KMS-11 (cell line): ENCODE data around the gene UBQLN4.

ENCODE experiments used
- H2AFZ ChIP-seq: fragments of 200-600 bp; sonication (generic); 2 replicates; pipeline ENCODE4 v1.6.1; 2016; ENCODE audit warnings: antibody characterized with exemption, mixed run types, low read depth
- H3K27ac ChIP-seq: fragments of 200-600 bp; sonication (generic); 2 replicates; pipeline ENCODE4 v1.6.1; 2016; ENCODE audit warnings: mild to moderate bottlenecking, mixed run types
- H3K27me3 ChIP-seq: fragments of 200-600 bp; sonication (generic); 2 replicates; pipeline ENCODE4 v1.6.1; 2017; ENCODE audit warnings: mild to moderate bottlenecking, low read depth, mixed run types, moderate library complexity; ENCODE audit not compliant: insufficient read depth
- H3K36me3 ChIP-seq: fragments of 200-600 bp; sonication (generic); 2 replicates; pipeline ENCODE4 v1.6.1; 2017; ENCODE audit warnings: mild to moderate bottlenecking, mixed run types; ENCODE audit not compliant: insufficient read depth
- H3K4me1 ChIP-seq: fragments of 200-600 bp; sonication (generic); 2 replicates; pipeline ENCODE4 v1.6.1; 2016; ENCODE audit warnings: mild to moderate bottlenecking, low read depth, mixed run types; ENCODE audit not compliant: poor library complexity, severe bottlenecking
- H3K4me2 ChIP-seq: fragments of 200-600 bp; sonication (generic); 2 replicates; pipeline ENCODE4 v1.7.0; 2016; ENCODE audit warnings: mild to moderate bottlenecking, mixed run types
- H3K4me3 ChIP-seq: fragments of 200-600 bp; sonication (generic); IDR thresholded peaks from 2 replicates; pipeline ENCODE4 v1.6.1; 2017; ENCODE audit warnings: low read depth, low read length, mixed read lengths; ENCODE audit not compliant: insufficient read depth
- H3K79me2 ChIP-seq: fragments of 200-600 bp; sonication (generic); 2 replicates; pipeline ENCODE4 v1.6.1; 2016; ENCODE audit warnings: low read depth, mixed run types; ENCODE audit not compliant: insufficient read depth
- H3K9ac ChIP-seq: fragments of 200-600 bp; sonication (generic); 2 replicates; pipeline ENCODE4 v1.6.1; 2016; ENCODE audit warnings: mild to moderate bottlenecking, mixed run types
- H4K20me1 ChIP-seq: fragments of 200-600 bp; sonication (generic); 2 replicates; pipeline ENCODE4 v1.6.1; 2016; ENCODE audit warnings: mild to moderate bottlenecking, mixed run types; ENCODE audit not compliant: insufficient read depth
- TF ChIP-seq, protein P1 (sequence below): fragments of 200-600 bp; sonication (generic); conservative IDR thresholded peaks from 2 replicates; pipeline ENCODE4 v1.6.1; 2017; ENCODE audit warnings: low read depth, mild to moderate bottlenecking, antibody characterized with exemption, low read length, moderate library complexity, mixed read lengths

The UBQLN4 gene

DNA sequence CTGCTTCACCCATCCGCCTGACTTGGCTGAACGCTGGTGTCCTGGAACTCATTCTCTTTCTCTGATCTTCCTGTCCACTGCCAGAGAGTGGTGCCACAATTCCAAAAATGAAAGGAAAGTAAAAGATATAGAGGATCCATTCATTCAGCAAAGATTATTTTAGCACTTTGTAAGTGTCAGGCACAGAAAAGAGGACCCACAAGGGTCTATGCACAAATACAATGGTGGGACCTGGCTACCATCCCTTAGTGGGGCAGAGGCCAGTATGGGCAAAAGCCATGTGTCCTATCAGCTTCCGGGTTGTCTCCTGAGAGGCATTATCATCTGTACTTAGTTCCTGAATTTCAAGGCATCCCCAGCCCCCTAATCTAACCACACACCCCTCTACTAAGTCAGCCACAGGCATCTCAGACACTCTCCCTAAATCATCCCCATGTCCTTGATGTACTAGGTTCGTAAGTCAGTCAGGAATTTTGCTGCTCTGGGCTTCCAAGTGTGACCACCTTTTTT is 51.9 kb downstream of the UBQLN4 start:
- Histone ChIP-seq H3K36me3 (no peaks in the 10 kb centered on the region), H3K27ac (no peak overlapping the region), H4K20me1 (no peaks in the 10 kb centered on the region), H3K4me2 (no peak overlapping the region), H3K4me3 (no peak overlapping the region), H3K79me2 (no peaks in the 10 kb centered on the region), H3K4me1 (no peaks in the 10 kb centered on the region), H3K9ac (no peak overlapping the region), H2AFZ (no peak overlapping the region), H3K27me3 (no peaks in the 10 kb centered on the region)
- TF ChIP-seq, protein P1, sequence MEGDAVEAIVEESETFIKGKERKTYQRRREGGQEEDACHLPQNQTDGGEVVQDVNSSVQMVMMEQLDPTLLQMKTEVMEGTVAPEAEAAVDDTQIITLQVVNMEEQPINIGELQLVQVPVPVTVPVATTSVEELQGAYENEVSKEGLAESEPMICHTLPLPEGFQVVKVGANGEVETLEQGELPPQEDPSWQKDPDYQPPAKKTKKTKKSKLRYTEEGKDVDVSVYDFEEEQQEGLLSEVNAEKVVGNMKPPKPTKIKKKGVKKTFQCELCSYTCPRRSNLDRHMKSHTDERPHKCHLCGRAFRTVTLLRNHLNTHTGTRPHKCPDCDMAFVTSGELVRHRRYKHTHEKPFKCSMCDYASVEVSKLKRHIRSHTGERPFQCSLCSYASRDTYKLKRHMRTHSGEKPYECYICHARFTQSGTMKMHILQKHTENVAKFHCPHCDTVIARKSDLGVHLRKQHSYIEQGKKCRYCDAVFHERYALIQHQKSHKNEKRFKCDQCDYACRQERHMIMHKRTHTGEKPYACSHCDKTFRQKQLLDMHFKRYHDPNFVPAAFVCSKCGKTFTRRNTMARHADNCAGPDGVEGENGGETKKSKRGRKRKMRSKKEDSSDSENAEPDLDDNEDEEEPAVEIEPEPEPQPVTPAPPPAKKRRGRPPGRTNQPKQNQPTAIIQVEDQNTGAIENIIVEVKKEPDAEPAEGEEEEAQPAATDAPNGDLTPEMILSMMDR: no peak

DNA sequence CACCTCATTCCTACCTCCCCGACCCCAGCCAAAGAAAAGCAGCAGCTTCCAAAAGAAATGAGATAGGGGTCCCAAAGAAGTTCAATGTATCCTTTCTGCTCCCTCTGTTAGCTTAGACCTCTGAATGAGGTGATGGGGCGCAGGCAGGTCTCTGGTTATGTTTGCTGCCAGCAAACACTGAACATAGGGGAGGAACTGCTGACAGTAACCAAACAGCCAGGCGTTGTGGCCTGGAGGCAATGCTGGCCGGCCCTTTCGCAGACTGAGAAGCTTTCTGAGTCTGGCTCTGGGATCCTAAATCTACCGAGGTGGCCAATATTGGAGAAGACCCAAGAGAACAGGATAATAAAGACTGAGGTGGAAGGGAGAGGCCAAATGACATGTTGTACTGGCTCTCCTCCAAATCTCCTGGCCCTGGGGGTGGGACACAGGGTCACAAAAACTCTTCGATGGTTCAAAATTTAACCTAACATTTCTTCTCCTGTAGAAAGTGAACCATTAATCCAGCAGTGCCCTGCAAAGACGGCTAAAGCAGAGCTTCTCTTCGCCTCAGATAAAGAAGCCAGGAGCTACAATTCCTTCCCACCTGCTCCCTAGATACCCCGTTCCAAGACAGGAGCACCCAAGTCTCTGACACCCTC is 52.5 kb downstream of the UBQLN4 start:
- Histone ChIP-seq H3K27ac (no peak overlapping the region), H3K4me3 (no peak overlapping the region), H3K27me3 (no peaks in the 10 kb centered on the region), H3K4me2 (no peak overlapping the region), H3K9ac (no peak overlapping the region), H4K20me1 (no peaks in the 10 kb centered on the region), H3K4me1 (no peaks in the 10 kb centered on the region), H2AFZ (no peak overlapping the region), H3K36me3 (no peaks in the 10 kb centered on the region), H3K79me2 (no peaks in the 10 kb centered on the region)
- TF ChIP-seq, protein P1: no peak

DNA sequence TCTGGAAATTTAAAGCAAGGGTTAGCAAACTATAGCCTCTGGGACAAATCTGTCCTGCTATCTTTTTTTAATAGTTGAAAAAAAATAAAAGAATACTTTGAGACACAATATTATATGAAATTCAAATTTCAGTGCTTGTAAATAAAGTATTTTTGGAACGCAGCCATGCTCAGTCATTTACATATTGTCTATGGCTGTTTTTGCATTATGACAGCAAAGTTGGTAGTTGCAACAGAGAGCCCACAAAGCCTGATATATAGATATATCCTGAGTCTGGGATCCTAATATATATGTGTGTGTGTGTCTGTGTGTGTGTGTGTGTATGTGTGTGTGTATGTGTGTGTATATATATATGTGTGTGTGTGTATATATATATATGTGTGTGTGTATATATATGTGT is 53.6 kb downstream of the UBQLN4 start:
- Histone ChIP-seq H3K36me3 (no peaks in the 10 kb centered on the region), H3K4me1 (no peaks in the 10 kb centered on the region), H3K27me3 (no peaks in the 10 kb centered on the region), H3K27ac (no peak overlapping the region), H2AFZ (no peak overlapping the region), H3K4me3 (no peak overlapping the region), H4K20me1 (no peaks in the 10 kb centered on the region), H3K4me2 (no peak overlapping the region), H3K9ac (no peak overlapping the region), H3K79me2 (no peaks in the 10 kb centered on the region)
- TF ChIP-seq, protein P1: no peak

DNA sequence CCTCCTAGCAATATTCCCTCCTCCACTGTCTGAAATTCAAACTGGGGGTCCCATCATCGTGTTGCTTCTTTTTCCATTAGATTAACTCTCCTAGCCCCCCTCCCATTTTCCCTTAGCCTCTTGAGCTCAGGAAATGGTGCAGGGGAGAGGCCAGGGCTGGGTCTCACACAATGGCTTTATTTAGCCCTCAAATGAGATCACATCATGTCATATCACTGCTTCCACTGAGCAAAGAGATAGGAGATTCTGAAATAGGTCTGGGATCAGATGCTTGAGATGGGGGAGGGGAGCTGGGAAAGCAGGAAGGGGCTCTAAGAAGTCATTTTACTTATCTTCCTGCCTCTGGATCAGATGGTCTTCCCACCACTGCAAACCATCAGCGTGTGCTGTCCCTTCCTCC is 57.4 kb downstream of the UBQLN4 start:
- no peaks in the 10 kb centered on the region for H3K79me2 ChIP-seq
- H3K4me2 ChIP-seq: no peak overlapping the region
- no peak overlapping the region for H3K9ac ChIP-seq
- no peak overlapping the region for H2AFZ ChIP-seq
- H3K27me3 ChIP-seq: no peaks in the 10 kb centered on the region
- no peaks in the 10 kb centered on the region for H4K20me1 ChIP-seq
- H3K4me3 ChIP-seq: no peak overlapping the region
- H3K4me1 ChIP-seq: peaks cover 5% of the 10 kb centered on the region
- no peaks in the 10 kb centered on the region for H3K36me3 ChIP-seq
- no peak overlapping the region for H3K27ac ChIP-seq
- TF ChIP-seq, protein P1: no peak
